Measurements from ENCODE around the gene SLC7A10.
"Not testable (repeated sequence)": the region's sequence is repeated elsewhere in the genome, so short reads cannot be mapped to it uniquely, and the experiment has no call there.

SLC7A10 gene

DNA sequence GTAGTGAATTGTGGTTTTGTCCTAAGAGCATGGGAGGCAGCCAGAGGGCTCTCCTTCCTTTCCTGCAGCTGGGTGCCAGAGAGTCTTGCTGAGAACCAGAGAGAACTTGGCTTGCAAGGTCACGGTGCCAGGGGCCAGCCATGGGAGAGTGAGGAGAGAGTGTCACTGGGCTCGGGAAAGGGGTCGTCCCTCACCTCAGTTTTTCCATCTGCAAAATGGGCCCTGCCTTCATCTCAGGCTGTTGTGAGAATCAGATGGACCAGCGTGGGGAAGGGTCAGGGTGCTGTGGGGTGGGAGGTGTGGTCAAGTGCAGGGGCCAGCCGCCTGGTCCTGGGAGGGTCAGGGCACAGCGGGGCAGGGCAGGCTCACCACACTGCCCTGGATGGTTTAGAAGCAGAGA lies 24.2 kb downstream of the SLC7A10 start:
- no peak for DNase-seq

DNA sequence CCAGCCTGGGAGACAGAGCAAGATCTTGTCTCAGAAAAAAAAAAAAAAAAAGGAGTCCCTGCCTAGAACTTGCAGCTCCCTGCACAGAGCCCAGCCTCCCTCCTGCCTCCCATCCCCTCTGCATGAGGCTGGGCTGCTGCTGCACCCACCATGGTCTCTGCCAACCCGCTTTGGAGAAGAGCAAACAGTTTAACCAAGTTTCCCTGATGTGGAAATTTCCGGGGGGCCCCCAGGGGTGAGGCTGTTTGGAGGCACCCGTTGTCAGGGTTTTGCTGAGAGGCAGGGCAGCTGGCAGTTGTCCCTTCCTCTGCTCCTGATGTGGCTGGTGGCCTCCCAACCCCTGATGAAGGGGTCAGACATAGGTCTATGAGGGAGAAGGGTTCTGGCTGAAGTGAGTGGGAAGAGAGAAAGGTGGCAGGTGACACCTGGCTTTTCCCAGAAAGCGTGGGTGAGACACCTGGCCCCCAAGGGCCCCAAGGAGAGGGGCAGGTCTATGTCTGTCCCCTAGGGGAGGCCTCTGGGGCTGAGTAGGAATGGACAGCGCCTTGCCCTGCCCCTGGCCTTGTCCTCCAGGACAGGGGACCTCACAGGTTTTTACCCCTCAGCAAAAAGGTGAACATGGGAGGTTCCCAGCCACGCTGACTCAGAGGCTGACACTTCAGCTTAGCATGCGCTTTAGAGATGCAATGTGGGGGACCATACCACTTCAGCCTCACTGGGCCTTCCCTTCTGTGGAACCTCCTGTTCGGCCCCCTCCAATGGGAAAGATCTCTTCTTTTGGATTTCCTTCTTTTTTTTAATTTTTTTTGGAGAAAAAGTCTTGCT lies 26.0 kb downstream of the SLC7A10 start:
- no peak for DNase-seq

DNA sequence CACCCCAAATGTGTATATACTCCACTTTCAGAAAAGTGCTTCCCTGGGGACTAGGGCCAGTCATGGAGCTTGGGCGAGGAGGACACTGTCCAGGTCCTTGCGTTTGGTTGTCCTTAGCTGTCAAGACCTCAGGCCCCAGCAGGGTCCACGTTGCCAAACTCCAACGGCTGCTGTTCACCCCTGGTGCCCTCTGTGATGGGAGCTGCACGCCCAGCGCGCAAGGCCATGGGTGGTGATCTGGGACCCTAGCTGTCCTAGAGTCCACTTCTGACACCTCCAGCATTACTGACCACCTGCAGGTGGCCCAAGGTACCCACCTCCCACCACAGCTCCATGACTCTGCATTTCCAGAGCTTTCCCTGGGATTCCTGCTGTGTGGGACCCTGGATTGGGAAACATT lies 27.5 kb downstream of the SLC7A10 start:
- no peak for DNase-seq

DNA sequence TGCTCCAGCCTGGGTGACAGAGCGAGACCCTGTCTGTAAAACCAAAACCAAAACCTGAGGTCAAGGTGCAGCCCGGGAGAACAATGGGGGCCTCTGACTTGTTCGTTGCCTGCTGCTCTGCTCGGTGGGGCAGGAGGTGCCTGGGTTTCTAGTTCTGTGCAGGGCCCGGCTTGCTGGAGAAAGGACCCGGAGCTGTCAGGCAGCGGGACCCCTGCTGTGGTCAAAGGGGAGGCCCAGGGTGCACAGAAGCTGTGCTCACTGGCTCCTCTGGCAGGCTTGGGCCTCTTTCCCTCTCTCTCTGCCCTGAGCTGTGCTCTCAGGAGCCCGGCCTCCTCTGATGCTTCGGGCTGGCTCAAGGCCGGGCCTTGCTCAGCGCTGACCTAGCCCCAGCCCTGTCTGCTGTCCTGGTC lies 28.1 kb downstream of the SLC7A10 start:
- no peak for DNase-seq

DNA sequence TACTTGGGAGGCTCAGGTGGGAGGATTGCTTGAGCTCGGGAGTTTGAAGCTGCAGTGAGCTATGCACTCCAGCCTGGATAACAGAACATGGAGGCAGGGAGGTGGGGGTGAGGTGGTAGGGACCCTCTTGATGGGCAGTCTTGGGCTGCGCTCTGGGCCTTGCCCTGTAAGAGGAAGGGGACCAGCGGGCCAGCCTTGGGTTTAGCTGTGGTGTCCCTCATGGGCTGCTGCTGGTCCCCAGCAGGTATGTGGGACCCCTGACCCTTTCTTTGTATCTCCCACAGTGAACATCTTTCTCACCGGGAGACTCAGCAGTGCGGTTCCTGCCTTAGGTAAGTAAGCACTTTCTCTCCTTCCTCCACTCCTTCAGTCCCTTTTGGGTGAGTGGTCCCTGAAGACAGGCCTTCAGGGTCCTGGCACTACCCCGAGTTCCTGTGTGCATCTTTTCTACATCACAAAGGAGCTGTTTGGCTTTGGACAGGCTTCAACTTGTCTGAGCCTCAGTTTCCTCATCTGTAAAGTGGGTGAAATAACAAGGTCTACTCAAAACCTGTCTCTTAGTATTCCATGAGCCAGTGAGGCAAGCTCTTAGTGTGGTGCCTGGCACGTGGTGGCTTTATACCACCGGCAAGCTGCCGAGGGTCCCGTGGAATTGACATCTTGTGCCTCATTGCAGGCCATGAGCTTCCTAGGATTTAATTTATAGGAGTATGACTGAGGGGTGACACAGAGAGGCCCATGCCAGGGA lies 29.0 kb downstream of the SLC7A10 start:
- no peak for DNase-seq

DNA sequence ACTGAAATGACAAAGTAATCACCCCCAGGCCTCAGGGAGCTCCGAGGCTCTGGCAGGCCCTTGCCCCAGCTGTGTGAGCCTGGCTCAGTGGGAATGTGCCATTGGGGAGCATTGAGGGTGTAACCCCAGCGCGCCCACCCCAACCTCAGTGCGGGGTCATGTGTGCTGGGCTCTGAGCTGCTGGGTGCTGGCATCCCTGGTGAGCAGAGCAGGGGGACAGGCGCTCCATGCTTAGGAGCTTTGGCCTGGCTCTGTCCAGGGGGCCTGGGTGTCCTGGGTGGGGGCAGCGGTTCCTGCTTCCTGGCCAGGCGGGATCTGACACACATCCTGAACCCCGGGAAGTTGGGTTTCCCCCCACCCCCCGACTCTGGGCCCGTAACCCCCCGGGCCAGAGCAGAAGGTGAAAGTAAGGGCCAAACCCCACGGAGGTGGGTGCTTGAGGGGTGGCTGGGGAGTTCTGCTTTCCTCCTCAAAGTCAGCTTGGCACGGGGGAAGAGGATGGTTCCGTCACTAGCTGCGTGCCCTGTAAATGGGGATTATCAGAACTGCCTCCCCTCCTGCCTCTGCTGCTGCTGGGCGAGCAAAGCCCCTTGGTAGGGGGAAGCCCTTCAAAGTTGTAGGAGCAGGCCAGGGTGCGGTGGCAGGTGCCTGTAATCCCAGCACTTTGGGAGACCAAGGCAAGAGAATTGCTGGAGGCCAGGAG lies 29.9 kb downstream of the SLC7A10 start:
- DNase-seq: no peak

DNA sequence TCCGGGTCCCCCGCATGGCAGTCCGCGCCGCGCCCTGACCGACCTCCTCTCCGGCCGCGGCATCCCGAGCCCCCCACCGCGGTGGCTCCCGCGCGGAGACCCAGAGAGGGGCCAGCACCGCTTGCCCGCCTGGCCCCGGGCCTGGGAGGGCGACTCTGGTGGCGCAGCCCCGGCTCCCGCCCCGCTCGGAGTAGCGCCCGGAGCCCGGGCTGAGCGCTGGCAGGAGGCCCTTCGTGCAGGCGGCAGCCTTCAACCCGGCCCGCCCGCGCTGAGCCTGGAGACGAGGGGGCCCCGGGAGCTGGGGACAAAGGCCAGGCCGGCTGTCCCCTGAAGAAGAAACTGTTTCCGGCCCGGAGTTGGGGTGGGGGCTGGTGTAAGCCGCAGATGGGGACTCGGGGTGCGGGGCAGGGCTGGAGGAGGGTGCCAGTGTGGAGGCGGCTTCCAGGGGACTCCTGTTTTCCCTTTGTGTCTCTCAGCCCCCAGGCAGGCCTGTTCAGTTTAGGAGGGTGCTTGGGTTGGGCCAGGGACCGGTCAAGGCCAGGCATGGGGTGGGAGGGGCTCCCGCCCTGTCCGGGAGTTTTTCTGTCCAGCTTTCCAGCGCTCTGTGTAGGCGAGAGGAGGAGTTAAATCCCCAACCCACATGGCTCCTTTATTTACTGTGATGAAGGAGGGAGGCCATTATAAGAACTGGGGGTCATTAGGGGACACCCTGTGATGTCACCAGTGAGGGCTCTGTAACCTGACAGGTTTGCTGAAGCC lies 30.6 kb downstream of the SLC7A10 start:
- no peak for DNase-seq

DNA sequence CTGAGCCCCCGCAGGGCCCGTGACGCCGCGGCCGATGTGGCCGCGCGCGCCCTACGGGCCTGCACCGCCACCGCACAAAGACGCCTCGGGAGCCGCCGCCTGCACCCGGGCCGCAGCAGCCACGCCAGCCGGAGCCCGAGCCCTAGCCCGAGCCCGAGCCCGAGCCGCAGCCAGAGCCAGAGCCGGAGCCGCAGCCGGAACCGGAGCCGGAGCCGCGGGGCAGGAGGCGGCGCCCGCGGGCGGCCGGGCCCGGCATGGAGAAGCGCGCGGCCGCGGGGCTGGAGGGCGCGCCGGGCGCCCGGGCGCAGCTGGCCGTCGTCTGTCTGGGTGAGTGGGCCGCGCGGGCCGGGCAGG lies 31.1 kb downstream of the SLC7A10 start:
- no peak for DNase-seq

DNA sequence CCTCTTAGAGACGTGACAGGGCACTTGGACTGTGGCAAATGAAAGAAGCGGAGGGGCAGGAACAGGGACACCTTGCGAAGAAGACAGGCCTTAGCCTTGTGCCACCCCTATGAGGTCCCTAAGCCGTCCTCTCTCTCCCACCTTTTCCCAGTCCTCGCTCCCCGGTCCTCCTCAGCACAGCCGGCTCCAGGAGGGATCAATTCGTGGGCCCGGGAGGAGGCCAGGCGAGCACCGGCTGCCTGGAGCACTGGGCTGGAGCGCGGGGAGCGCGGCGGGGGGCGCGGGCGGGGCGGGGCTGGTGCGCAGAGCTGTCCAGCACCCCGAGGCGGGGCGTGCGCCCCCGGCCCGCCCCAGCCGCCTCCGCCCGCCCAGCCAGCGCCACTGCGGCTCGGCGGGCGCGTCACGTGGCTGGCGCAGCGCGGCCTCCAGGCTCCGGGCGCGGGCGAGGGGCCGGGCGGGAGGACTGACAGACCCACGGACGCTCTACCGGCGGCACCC lies 31.7 kb downstream of the SLC7A10 start, which contains the start of gene LRP3:
LRP3 (plus strand) TSS at position 466 of the 498 bp plus-strand sequence. CDS start 456 bp downstream, outside the sequence.
- no peak for DNase-seq

DNA sequence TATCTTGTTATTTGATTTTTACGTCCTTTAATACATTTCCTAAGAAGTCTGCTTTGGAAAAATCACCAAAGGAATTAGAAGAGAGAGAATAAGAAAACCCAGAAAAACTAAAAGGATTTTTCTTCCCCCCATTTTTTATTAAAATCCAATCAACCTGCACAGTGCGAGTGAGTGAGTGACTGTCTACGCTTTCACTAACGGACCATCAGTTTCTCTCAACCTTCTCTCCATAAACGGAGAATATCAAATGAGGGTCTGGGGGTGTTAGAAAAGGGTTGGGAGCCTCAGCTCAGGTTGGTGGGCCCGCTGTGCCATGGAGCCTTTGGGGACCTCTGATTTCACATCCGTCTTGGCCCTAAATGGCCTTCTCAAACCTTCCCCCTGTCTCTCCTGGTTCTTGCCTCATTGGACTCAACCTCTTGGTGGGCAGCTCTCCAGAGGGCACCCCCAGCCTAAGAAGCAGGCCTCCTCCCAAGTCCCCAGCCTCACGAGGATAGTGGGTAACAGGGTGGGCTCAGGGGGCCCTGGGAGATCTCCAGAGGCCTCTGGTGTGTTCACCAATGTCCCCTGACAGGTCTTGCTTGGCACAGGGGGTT lies 32.3 kb downstream of the SLC7A10 start:
- no peak for DNase-seq

DNA sequence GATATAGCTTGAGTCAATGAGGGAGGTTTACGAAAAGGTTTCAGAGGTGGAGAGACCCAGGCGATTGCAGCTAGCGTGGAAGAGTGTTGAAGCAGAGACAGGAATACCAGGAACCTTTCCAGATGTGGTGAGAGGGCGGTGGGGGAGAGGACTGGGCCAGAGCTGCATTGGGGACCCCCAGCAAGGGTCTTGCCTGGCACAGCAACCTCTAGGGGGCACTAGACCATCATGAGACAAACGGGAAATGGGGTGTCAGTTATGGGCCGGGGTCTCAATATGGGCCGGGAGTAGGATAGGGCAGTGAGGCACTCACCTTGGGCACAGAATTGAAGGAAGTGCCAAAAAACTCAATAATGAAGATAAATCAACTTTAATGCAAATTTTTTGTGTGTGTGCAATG lies 33.6 kb downstream of the SLC7A10 start:
- no peak for DNase-seq

DNA sequence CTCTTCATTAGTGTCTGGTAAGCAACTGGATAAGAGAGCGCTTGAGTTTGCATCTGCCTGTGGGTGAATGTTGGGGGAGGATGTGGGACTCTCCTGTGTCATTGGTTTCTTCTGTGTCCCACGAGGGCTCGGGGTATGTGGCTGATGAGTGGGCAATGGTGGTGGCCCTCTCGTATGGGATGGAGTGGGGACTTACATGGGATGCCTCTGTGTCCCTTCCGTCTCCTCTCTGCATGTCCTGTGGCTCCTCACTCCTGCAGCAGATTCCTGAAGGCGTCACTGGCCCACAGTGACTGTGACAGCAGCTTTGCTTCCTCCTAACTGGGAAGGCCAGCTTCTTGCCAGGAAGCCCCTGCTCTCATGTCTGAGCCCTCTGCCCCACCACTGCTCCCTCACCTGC lies 34.1 kb downstream of the SLC7A10 start:
- DNase-seq: no peak

DNA sequence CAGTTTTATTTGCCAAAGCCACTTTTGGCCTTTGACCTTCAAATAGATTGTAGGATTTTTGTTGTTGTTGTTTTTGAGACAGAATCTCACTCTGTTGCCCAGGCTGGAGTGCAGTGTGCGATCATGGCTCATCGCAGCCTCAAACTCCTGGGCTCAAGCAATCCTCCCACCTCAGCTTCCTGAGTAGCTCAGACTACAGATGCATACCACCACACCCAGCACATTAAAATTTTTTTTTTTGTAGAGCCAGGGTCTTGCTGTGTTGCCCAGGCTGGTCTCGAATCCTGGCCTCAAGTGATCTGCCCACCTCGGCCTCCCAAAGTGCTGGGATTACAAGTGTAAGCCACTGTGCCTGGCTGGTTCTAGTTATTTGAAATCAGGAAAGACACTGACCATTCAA lies 34.6 kb downstream of the SLC7A10 start:
- DNase-seq: not testable (repeated sequence)

DNA sequence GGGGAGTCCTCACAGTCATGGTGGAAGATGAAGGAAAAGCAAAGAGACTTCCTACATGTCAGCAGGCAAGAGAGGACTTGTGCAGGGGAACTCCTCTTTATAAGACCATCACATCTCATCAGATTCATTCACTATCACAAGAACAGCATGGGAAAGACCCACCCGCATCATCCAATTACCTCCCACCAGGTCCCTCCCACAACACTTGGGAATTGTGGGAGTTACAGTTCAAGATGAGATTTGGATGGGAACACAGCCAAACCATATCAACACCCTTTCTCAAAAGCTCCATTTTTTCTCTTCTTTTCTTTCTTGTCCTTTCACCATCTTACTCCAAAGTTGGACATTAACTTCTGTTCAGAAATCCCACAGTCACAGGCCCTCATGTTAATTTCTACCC lies 36.2 kb downstream of the SLC7A10 start:
- DNase-seq: no peak

DNA sequence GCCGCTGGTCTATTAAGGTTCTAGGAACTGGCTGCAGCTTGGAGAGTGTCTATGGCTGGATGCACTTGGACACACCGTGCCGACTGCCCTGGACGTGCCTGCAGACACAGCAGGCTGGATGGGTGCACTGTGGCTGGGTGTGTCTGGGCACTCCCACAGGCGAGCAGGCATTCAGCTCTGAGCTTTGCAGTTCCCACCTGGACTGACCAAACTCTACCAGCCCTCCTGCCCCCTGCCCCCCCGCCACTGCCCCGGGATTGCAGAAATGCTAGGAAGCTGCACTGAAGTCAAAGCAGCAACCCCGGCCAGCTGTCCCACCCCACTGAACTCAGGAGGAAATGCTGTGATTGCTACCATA lies 38.5 kb downstream of the SLC7A10 start:
- DNase-seq: no peak

DNA sequence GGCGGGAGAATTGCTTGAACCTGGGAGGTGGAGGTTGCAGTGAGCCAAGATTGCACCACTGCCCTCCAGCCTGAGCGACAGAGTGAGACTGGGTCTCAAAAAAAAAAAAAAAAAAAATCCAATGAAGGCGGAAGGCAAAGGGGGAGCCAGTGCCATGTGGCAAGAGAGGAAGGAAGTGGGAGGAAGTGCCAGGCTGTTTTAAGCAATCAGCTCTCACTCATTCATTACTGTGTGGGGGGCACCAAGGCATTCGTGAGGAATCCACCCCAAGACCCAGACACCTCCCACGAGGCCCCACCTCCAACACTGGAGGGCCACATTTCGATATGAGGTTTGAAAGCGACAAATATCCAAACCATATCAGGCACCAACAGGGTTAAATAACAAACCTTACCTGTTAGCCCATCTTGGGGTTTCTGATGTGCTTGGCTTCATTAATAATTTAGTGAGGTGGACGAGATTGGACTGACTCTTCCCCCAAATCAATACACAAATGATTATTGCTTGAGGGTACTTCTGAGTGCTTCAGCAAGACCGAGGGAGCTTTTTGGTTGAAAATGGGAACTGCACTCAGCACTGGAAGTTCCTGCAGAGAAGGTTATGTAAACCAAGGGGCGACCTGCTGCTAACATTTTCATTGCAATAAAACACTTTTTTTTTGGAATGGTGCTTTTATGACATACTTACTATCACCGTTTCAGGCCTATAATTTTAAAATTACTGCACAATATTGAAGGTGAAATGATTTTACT lies 39.0 kb downstream of the SLC7A10 start:
- no peak for DNase-seq

DNA sequence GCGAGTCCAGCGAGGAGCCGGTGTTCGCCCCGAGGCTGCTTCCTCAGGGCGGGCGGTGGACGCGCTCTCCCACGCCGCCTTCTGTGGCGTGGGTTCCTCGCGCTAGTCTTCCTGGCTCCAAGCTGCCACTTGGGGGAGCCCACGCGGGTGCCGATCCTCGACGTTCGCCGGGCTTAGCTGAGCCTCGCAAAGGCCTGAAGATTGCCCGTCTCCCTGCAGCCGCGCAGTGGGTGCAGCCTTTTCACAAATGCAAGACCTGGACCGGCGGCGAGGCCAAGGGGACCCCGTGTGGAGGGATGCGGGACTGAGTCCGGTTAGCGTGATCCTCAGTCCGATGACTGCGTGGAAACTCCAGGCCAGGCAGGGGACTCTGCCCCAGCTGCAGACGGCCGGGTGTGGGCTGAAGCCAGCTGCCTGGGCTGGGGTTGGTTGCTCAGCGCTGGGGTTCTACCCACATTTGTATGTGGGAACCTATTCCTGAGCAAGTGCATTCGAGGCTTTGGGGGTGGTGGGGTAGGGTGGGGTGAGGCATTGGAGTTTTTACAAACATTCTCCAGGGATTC lies 48.2 kb downstream of the SLC7A10 start:
- DNase-seq: no peak

DNA sequence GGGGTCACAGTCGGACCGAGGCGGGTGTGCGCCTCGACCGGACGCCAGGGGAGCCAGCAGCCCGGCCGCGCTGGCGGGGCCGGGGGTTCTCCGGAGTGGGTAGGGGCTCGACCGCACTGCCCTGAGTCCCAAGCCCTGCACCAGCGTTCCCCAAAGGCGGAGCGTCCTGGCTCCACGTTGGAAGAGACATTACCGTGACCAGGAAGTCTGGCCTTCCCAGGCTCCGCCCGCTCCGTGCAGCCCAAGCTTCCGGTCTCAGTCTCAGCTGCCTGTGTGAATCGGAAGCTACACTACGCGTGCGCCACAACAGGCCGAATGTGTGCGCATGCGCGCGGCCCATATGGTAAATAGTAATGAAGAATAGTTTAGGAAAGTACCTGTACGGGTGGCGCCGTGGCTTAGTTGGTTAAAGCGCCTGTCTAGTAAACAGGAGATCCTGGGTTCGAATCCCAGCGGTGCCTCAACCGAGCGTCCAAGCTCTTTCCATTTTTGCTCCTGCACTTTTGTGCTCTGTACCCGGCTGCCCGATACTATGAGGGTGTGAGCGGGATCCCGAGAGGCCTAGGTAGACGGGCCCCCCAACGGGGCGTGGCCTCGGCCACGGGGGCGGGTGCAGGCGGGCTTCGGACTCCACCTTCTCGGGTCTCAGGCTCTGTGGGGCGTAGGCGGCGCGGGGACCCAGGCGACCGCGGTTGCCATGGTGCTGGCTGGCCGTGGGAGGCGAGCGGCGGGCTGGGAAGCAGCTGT lies 48.8 kb downstream of the SLC7A10 start:
- peak; percentile 97 for DNase-seq

DNA sequence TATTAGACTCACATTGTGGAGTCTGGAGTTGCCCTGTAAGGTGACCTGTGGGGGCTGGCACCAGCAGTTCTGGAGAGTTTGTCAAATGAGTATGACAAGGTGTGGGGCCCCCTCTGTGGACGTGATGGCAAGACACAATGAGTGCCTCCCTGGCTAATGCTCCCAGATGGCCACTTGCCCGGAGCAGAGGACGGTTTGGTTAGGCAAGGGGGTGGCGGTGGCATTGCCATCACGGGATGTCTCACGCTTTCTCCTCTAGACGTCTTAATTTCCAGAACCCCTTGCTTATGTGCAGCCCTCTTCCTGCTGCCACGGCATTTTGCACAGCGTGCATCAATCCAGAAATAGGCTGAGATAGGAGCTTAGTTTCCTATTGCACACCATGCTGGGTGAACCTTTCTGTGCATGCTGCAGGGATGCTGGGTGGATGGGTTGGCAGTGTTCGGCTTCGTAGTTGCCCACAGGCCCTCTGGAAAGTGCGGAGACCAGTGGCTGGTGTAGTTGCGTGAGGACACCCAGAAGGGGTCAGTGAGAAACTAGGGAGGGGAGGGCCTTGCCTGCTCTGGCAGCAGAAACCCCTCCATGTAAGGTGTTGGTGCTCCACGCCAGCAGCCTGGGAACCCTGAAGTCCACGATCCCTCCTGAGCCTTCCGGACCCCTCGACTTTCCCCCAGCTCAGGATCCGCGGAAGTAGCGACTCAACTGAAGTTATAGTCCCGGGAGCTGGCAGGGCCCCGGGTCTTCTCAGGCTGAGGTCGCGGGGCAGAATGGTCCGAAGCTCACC lies 49.6 kb downstream of the SLC7A10 start:
- peak; percentile 19 for DNase-seq
